HFFc6 (cell line): ENCODE measurements around the gene LTBP4. TPM values are rescaled to one million over a fixed set of nuclear protein-coding genes. Genes with fewer than 3 reads are reported as not detected.

Experiments used
- DNase-seq: peaks from one replicate; pipeline ENCODE4 v3.0.0-alpha.2; 2018
- H3K27ac Mint-ChIP-seq: 2 replicates; pipeline ENCODE4 v1.8.0; 2020; ENCODE audit warnings: mild to moderate bottlenecking, mixed read lengths
- H3K27me3 Mint-ChIP-seq: 2 replicates; pipeline ENCODE4 v1.8.0; 2021; ENCODE audit warnings: mild to moderate bottlenecking, moderate library complexity, mixed read lengths; ENCODE audit not compliant: insufficient read depth
- H3K36me3 Mint-ChIP-seq: 2 replicates; pipeline ENCODE4 v1.8.0; 2021; ENCODE audit warnings: low read depth, mixed read lengths
- H3K4me1 Mint-ChIP-seq: 2 replicates; pipeline ENCODE4 v1.8.0; 2020; ENCODE audit warnings: low read depth, mixed read lengths
- H3K4me3 Mint-ChIP-seq: 2 replicates; pipeline ENCODE4 v1.8.0; 2020; ENCODE audit warnings: mild to moderate bottlenecking, moderate library complexity, mixed read lengths
- H3K9me3 Mint-ChIP-seq: 2 replicates; pipeline ENCODE4 v1.8.0; 2020; ENCODE audit warnings: mild to moderate bottlenecking, mixed read lengths
- CTCF ChIP-seq: fragments of 200-600 bp; sonication (generic); IDR thresholded peaks from 2 replicates; pipeline ENCODE4 v1.5.0; 2021; ENCODE audit warnings: antibody characterized with exemption, mild to moderate bottlenecking
- total RNA-seq, 6 experiments: library from RNA; stranded (reverse); fragmentation: NEBNext Ultra II Directional; extraction: Animal tissue kit (Norgen Biotek cat#: 25700); gene quantifications; 2 replicates in 1 of 6; 3 replicates in 5 of 6; pipeline ENCODE4 v1.2.3, GENCODE V29; 2021

The LTBP4 gene
- total RNA-seq, 6 experiments from 2014 or later, result 36.6 to 54.9 (median 51.4) TPM

- no peak for DNase-seq
- Mint-ChIP-seq H3K4me3 (no peak overlapping the region), H3K27ac (peak overlapping the region; percentile 13; the same call in 1 of the 2 replicates), H3K4me1 (peaks cover 23% of the 10 kb centered on the region), H3K9me3 (no peaks in the 10 kb centered on the region), H3K36me3 (no peaks in the 10 kb centered on the region), H3K27me3 (peaks cover 10% of the 10 kb centered on the region)
- no peak for TF ChIP-seq CTCF
Observed at GRCh38 chr19:40571831-40572495, 29.2 kb upstream of the LTBP4 start.

- peaks cover 2% of the 10 kb centered on the region for H3K27me3 Mint-ChIP-seq
Observed at GRCh38 chr19:40575326-40575725, 25.8 kb upstream of the LTBP4 start.

GRCh38 chr19:40576151-40576584, 25.0 kb upstream of the LTBP4 start:
- H3K36me3 Mint-ChIP-seq, result peaks cover 8% of the 10 kb centered on the region; the same call in 1 of the 2 replicates
- no peak for TF ChIP-seq CTCF
- H3K4me1 Mint-ChIP-seq, result peaks cover 8% of the 10 kb centered on the region
- H3K27me3 Mint-ChIP-seq, result peaks cover 2% of the 10 kb centered on the region
- H3K27ac Mint-ChIP-seq, result peak overlapping the region; percentile 70; the same call in 1 of the 2 replicates
- peak overlapping the region; percentile 91 for H3K4me3 Mint-ChIP-seq
- no peak for DNase-seq
- no peaks in the 10 kb centered on the region for H3K9me3 Mint-ChIP-seq

More at GRCh38 chr19:40575326-40575725, 25.8 kb upstream of the LTBP4 start:
- Mint-ChIP-seq H3K4me1 (peaks cover 13% of the 10 kb centered on the region), H3K4me3 (no peak overlapping the region), H3K9me3 (no peaks in the 10 kb centered on the region), H3K27ac (no peak overlapping the region), H3K36me3 (peaks cover 8% of the 10 kb centered on the region; the same call in 1 of the 2 replicates)
- no peak for TF ChIP-seq CTCF
- DNase-seq, result no peak

- H3K27me3 Mint-ChIP-seq, result peaks cover 2% of the 10 kb centered on the region
- peaks cover 7% of the 10 kb centered on the region for H3K4me1 Mint-ChIP-seq
- peak within 1 kb of the TSS; percentile 70 for H3K27ac Mint-ChIP-seq
- no peak for TF ChIP-seq CTCF
- peaks cover 12% of the 10 kb centered on the region; the same call in 1 of the 2 replicates for H3K36me3 Mint-ChIP-seq
- H3K4me3 Mint-ChIP-seq, result peak within 1 kb of the TSS; percentile 91
- DNase-seq, result peak; percentile 92
- no peaks in the 10 kb centered on the region for H3K9me3 Mint-ChIP-seq
Observed at GRCh38 chr19:40576585-40577451, 24.4 kb upstream of the LTBP4 start, which contains the start of gene SHKBP1. SHKBP1 (plus strand) TSS chr19:40576873; CDS start chr19:40576900, 27 bp downstream.

- H3K4me3 Mint-ChIP-seq, result peak overlapping the region; percentile 91
- no peak for DNase-seq
- no peak for TF ChIP-seq CTCF
- H3K36me3 Mint-ChIP-seq, result peaks cover 14% of the 10 kb centered on the region; the same call in 1 of the 2 replicates
- no peaks in the 10 kb centered on the region for H3K9me3 Mint-ChIP-seq
- H3K27me3 Mint-ChIP-seq, result no peaks in the 10 kb centered on the region; the same call in 1 of the 2 replicates
- no peak overlapping the region for H3K27ac Mint-ChIP-seq
- peaks cover 7% of the 10 kb centered on the region for H3K4me1 Mint-ChIP-seq
Observed at GRCh38 chr19:40578442-40578908, 22.7 kb upstream of the LTBP4 start.
